ENCODE measurements around the gene NME8. TPM values are rescaled to one million over a fixed set of nuclear protein-coding genes. Genes with fewer than 3 reads are reported as not detected.
"Not testable (repeated sequence)": the region's sequence is repeated elsewhere in the genome, so short reads cannot be mapped to it uniquely, and the experiment has no call there.

Gene NME8
- not detected in 2 replicates for total RNA-seq

- no peak for DNase-seq (ENCODE audit: low read depth, low spot score)
Measured at GRCh38 chr7:37848297-37848696, at the start of gene NME8. NME8 (plus strand) TSS chr7:37848597; CDS start chr7:37850267, 1,670 bp downstream.

DNA sequence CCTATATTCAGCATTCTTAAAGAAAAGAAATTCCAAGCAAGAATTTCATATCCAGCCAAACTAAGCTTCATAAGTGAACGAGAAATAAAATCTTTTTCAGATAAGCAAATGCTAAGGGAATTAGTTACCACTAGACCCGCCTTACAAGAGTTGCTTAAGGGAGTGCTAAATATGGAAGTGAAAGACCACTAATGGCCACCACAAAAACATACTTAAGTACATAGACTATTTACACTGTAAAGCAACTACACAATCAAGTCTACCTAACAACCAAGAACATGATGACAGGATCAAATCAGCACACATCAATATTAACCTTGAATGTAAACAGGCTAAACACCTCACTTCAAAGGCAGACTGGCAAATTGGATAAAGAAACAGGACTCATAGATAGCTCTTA is 42.2 kb upstream of the NME8 start:
- DNase-seq (ENCODE audit: low read depth, low spot score): no peak

DNA sequence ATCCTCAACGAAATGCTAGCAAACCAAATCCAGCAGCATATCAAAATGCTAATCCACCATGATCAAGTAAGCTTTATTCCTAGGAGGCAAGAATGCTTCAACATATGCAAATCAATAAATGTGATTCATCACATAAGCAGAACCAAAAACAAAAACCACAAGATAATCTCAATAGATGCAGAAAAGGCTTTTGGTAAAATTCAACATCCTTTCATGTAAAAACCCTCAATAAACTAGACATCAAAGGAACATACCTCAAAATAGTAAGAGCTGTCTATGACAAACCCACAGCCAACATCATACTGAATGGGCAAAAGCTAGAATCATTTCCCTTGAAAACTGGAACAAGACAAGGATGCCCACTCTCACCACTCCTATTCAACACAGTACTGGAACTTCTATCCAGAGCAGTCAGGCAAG is 36.2 kb upstream of the NME8 start:
- not testable (repeated sequence) for DNase-seq (ENCODE audit: low read depth, low spot score)

GRCh38 chr7:37815671-37816371 is 32.6 kb upstream of the NME8 start:
- DNase-seq (ENCODE audit: low read depth, low spot score): no peak

GRCh38 chr7:37816922-37817590 is 31.3 kb upstream of the NME8 start:
- no peak for DNase-seq (ENCODE audit: low read depth, low spot score)

DNA sequence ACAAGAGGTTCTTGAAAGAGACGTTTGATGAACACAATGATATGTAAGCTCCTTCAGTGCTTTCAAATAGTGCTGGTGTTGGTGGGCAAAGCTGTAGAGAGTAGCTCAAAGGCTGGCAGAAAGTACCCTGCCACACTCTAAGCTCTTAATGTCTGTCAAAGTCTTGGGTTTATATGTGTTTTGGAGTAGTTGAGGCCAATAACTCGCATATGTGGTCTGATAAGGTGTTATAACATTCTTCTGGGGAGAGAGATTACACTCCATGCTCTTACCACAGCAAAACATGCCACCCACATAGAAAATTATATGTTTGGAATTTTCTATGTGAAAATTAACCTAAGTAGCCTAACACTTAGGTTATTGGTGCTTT is 30.8 kb upstream of the NME8 start:
- DNase-seq (ENCODE audit: low read depth, low spot score): no peak

DNA sequence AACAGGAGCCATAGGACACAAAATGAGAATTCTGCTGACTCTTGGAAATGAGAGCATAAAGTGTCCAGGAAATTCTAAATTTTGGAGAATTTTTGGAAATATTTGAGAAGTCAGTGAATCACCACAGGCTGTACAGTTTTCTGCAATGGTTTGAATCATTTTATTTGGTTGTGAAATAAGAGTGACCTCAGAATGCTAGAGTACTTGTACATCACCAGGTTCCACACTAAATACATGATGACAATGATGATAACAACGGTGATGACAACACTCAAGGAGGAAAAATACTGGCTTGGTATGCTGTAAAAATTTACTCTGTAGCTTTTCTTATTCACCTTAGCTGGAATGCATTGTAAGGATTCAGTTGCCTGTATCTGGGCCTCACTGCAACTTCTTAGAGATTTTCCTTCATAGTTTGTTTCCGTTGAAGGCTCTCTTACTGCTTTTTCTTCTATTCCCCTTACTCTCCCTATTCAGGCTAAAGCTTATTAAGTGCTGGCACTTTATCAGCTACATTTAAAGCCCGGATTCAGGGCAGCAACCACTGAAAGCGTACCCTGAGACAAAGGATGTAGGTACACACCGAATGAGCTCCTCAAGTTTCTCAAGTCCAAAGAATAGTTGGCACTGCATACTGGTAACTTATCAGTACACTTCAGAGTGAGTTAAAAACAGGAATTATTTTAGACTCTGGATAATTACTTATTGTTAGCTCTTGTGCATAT is 30.2 kb upstream of the NME8 start:
- DNase-seq (ENCODE audit: low read depth, low spot score): no peak

GRCh38 chr7:37820708-37821468 is 27.5 kb upstream of the NME8 start:
- no peak for DNase-seq (ENCODE audit: low read depth, low spot score)

DNA sequence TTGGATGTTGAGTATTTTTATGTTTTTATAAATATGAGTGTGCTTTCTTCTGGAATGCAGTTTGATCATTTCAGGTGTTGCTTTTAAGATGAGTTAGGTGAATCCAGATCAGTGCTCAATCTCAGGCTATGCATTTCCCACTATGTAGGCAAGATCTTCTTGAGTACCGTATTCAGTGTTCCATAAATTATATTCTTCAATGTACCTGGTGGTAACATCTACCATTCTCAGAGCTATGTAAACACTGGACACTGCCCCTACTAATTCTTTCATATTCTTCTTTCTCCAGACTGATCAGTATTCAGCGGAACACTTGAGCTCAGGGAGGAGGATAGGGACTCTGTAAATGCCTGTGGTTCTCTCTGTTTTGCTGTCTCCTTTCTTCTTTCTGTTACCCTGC is 25.5 kb upstream of the NME8 start:
- DNase-seq (ENCODE audit: low read depth, low spot score): no peak

- DNase-seq (ENCODE audit: low read depth, low spot score): no peak
Measured at GRCh38 chr7:37823557-37823956, 24.8 kb upstream of the NME8 start.

DNA sequence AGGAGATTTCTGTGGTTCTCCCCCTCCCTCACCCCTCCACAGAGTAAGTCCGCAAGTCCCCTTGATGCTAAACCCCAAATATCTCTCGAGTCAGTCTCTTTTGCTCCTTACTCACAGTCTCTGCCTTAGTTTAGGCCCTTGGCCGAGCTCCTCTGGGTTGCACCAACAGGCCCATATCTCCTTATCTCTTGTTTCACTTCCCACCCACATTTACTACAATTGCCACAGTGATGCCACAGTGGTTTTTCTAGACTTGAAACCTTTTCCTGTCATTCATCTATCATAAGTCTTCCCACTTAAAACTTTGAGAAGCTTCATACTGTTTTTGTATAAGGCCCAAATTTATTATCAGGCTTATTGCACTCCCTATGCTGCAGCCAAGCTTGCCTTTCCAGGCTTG is 23.4 kb upstream of the NME8 start:
- no peak for DNase-seq (ENCODE audit: low read depth, low spot score)

DNA sequence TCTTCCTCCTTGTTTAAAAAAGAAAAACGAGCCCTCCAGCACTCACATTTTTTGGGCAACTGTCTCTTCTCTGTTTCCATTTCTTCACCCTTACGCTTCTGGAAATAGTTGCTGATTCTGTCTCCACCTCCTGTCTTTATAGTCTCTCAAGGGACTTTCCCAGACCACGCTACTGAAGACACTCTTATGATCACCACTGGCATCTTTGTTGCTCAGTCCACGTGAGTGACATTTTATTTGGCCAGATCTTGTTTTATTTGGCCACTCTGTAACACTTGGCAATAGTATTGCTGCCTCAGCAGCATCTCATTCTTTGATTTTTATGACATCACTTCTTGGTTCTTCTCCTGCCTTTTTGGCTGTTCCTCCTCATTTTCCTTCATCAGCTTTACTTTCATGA is 21.6 kb upstream of the NME8 start:
- DNase-seq (ENCODE audit: low read depth, low spot score): no peak

GRCh38 chr7:37831244-37831643 is 17.2 kb upstream of the NME8 start:
- DNase-seq (ENCODE audit: low read depth, low spot score): no peak

- peak; percentile 5 for DNase-seq (ENCODE audit: low read depth, low spot score)
Measured at GRCh38 chr7:37832194-37832593, 16.2 kb upstream of the NME8 start.

DNA sequence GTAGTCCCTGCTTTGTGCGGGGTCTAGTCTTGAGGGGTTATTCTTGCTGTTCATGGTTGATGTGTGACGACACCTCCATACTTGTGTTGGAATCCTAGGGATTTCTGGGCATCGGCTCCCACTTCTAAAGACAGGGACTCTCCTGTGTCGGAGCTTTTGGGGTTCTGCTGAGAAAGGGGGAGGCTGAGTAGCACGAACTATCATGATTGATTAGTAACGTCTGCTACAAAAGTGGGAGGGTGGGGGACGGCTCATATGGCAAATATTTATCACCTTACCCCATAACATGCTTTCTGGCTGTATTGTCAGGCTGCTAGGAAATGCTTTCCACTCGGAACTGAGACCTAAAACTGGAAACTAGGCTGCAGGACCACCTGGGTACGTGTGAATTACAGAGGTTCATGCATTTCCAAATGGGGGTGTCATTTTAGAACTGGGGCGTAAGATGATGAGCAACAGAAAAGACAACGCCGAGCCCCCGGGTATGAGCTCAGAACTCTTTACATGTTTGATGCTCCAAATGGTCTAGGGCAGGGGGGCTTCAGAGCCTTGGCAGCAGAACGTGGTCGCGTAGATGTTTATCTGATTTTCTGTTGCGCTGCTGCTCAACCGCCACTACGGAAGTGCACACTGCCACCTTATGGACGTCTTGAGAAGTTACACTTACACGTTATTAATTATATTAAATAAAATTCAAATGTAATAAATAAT is 15.1 kb upstream of the NME8 start:
- peak; percentile 11 for DNase-seq (ENCODE audit: low read depth, low spot score)

- no peak for DNase-seq (ENCODE audit: low read depth, low spot score)
Measured at GRCh38 chr7:37833818-37834146, 14.6 kb upstream of the NME8 start.

GRCh38 chr7:37853468-37853867 is 5.1 kb downstream of the NME8 start:
- DNase-seq (ENCODE audit: low read depth, low spot score): no peak

GRCh38 chr7:37882086-37882485 is 33.7 kb downstream of the NME8 start:
- no peak for DNase-seq (ENCODE audit: low read depth, low spot score)

GRCh38 chr7:37893359-37893758 is 45.0 kb downstream of the NME8 start:
- DNase-seq (ENCODE audit: low read depth, low spot score): no peak

DNA sequence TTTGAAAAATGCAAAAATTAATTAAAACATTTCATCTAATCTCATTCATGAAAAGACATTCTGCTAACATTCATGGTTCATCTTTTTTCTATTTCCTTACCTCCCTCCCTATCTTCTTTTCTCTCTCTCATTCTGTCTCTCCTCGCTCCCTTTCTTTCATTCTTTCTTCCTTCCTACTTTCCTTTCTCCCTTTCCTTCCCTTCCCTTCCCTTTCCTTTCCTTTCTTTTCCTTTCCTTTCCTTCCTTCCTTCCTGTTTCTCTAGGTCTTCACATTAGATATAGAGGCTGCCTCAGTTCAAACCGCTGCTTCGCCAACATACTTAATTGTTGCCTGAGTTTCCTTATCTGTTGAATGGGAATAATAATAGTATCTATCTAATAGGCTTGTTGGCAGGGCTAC is 46.3 kb downstream of the NME8 start:
- DNase-seq (ENCODE audit: low read depth, low spot score): no peak

DNA sequence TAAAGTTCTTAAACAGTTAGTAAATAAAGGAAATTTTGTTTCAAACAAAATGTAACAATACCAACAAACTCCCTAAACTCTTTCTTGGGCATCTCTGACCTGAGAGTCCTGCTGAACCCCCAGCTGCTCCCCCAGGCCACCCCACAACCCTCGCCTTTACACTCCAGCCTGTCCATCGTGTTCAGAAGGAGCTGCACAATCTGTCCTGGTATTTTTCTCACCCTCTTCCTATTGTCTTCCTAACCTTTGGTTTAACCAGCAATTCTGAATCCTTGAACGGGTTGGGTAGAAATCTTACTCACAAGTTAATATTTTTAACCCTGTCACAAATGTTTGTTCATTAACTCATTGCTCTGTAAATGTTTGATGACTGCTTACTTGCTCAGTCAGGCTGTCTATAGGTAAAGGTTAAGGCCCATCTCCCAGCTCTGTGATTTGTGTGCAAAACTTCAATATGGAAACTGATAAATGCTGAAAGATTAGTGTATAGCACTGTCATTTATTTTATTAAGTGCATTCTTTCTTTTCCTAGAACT is 51.4 kb downstream of the NME8 start:
- DNase-seq (ENCODE audit: low read depth, low spot score): no peak
